Osteocyte (in vitro differentiated cells): ENCODE measurements around the gene LRG1. TPM values are rescaled to one million over a fixed set of nuclear protein-coding genes. Genes with fewer than 3 reads are reported as not detected.
"Not testable (repeated sequence)": the region's sequence is repeated elsewhere in the genome, so short reads cannot be mapped to it uniquely, and the experiment has no call there.

Experiments
- DNase-seq: peaks from one replicate; pipeline ENCODE4 v3.0.0; 2021; ENCODE audit warnings: mixed read lengths; ENCODE audit not compliant: unreplicated experiment; ENCODE audit errors: extremely low spot score
- H3K27ac Mint-ChIP-seq: one replicate; pipeline ENCODE4 v1.8.0; 2021; ENCODE audit warnings: mild to moderate bottlenecking, mixed read lengths; ENCODE audit not compliant: unreplicated experiment
- H3K27me3 Mint-ChIP-seq: one replicate; pipeline ENCODE4 v1.8.0; 2021; ENCODE audit warnings: mixed read lengths; ENCODE audit not compliant: unreplicated experiment
- H3K36me3 Mint-ChIP-seq: one replicate; pipeline ENCODE4 v1.8.0; 2021; ENCODE audit warnings: mixed read lengths; ENCODE audit not compliant: unreplicated experiment
- H3K4me1 Mint-ChIP-seq: one replicate; pipeline ENCODE4 v1.8.0; 2021; ENCODE audit warnings: mixed read lengths; ENCODE audit not compliant: unreplicated experiment
- H3K4me3 Mint-ChIP-seq: one replicate; pipeline ENCODE4 v1.8.0; 2021; ENCODE audit warnings: mild to moderate bottlenecking, moderate library complexity, mixed read lengths; ENCODE audit not compliant: unreplicated experiment
- H3K9me3 Mint-ChIP-seq: one replicate; pipeline ENCODE4 v1.8.0; 2021; ENCODE audit warnings: mixed read lengths; ENCODE audit not compliant: unreplicated experiment
- total RNA-seq: library from RNA; stranded (reverse); gene quantifications from 2 replicates; pipeline ENCODE4 v1.2.1, GENCODE V29; 2021
- TF ChIP-seq, protein P1 (sequence below): fragments of 200-600 bp; sonication (generic); IDR thresholded peaks from 2 replicates; pipeline ENCODE4 v1.5.0; 2021; ENCODE audit warnings: antibody characterized with exemption, mild to moderate bottlenecking, moderate library complexity

LRG1 gene
- total RNA-seq, 1 donor from 2014 or later: not detected

DNA sequence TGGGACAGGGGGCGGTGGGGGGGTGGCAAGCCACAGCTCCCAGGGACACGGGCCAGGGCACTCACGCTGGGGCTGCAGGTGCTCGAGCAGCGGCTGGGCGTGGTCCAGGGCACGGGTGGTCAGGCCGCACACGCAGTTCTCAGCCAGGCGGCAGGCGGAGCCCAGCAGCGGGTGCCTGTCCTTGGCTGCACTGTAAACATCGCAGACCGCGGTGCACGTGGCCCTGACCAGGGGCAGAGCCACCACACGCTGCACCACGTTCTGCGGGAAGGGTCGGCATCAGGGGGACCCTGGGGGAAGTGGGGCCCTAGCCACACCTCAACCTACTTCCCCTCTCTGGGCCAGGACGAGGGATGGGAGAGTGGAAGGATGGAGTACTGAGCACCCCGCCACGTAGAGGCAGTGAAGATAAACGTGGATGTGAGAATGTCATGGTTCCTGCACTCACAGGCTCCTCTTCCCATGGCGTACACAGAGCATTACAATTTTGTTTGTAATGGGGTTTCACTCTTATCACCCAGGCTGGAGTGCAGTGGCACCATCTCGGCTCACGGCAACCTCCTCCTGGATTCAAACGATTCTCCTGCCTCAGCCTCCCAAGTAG lies 8.2 kb downstream of the LRG1 start:
- Mint-ChIP-seq H3K4me3 (no peak overlapping the region), H3K36me3 (no peaks in the 10 kb centered on the region), H3K4me1 (no peaks in the 10 kb centered on the region), H3K27ac (no peak overlapping the region), H3K27me3 (peaks cover 17% of the 10 kb centered on the region), H3K9me3 (no peaks in the 10 kb centered on the region)
- no peak for DNase-seq
- TF ChIP-seq, protein P1, sequence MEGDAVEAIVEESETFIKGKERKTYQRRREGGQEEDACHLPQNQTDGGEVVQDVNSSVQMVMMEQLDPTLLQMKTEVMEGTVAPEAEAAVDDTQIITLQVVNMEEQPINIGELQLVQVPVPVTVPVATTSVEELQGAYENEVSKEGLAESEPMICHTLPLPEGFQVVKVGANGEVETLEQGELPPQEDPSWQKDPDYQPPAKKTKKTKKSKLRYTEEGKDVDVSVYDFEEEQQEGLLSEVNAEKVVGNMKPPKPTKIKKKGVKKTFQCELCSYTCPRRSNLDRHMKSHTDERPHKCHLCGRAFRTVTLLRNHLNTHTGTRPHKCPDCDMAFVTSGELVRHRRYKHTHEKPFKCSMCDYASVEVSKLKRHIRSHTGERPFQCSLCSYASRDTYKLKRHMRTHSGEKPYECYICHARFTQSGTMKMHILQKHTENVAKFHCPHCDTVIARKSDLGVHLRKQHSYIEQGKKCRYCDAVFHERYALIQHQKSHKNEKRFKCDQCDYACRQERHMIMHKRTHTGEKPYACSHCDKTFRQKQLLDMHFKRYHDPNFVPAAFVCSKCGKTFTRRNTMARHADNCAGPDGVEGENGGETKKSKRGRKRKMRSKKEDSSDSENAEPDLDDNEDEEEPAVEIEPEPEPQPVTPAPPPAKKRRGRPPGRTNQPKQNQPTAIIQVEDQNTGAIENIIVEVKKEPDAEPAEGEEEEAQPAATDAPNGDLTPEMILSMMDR: no peak

DNA sequence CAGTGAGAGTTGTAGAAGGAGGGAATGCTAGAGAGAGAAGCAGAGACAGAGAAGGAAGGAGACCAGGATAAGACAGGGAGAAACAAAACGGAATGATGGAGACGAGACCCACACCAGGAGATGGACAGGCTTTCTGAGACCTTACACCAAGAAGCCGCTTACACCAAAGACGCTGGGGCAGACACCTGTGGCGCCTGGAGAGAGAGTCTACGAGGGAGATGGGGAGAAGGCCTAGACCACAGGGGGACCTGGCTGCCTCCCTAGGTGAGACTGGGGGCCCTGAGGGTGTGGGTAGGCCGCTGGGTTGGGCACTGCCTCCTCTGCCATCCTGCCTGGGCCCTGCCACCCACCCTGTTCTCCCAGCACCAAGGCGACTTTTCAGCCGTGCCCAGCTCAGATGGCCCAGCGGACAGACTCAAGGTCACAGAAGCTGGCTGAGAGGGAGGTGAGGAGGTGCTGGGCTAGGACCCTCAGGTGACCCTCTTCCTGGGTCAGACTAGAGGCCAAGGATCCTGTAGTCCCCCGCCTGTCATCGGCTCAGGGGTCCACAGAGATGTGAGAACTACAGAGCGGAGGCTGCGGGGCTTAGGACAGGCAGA lies 9.8 kb downstream of the LRG1 start:
- Mint-ChIP-seq H3K4me1 (no peaks in the 10 kb centered on the region), H3K36me3 (no peaks in the 10 kb centered on the region), H3K27ac (no peak overlapping the region), H3K9me3 (no peaks in the 10 kb centered on the region), H3K4me3 (no peak overlapping the region), H3K27me3 (peaks cover 12% of the 10 kb centered on the region)
- DNase-seq: no peak
- TF ChIP-seq, protein P1: no peak

DNA sequence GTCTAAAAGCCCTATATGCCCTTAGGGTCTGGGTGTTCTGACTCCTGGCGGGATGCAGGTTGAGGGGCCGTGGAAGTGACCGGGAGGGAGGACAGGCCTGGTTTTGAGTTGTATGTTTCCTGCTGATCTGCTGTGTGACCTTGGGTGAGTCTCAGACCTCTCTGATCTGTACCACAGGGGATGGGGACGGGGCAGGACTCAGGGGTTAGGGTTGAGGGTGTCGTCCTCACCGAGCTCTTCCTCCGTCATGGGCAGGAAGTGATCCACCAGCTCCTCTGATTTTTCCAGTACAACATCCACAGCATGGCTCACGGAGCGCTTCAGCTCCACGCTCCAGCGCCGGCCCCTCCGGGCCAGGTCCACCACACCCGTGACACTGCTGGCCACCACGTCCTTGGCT lies 11.0 kb downstream of the LRG1 start:
- no peaks in the 10 kb centered on the region for H3K4me1 Mint-ChIP-seq
- DNase-seq: no peak
- no peak overlapping the region for H3K4me3 Mint-ChIP-seq
- H3K36me3 Mint-ChIP-seq: no peaks in the 10 kb centered on the region
- H3K27me3 Mint-ChIP-seq: peaks cover 7% of the 10 kb centered on the region
- TF ChIP-seq, protein P1: no peak
- H3K9me3 Mint-ChIP-seq: no peaks in the 10 kb centered on the region
- no peak overlapping the region for H3K27ac Mint-ChIP-seq

DNA sequence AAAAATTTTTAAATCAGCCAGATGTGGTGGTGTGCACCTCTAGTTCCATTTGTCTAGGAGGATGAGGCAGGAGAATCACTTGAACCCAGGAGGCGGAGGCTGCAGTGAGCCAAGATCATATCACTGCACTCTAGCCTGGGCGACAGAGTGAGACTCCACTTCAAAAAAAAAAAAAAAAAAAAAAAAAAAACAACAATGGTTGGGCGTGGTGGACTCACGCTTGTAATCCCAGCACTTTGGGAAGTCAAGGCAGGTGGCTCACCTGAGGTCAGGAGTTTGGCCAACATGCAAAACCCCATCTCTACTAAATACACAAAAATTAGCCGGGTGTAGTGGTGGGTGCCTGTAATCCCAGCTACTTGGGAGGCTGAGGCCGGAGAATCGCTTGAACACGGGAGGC lies 12.5 kb downstream of the LRG1 start:
- not testable (repeated sequence) for H3K4me3 Mint-ChIP-seq, H3K4me1 Mint-ChIP-seq, H3K36me3 Mint-ChIP-seq, H3K9me3 Mint-ChIP-seq, DNase-seq, H3K27me3 Mint-ChIP-seq, H3K27ac Mint-ChIP-seq

DNA sequence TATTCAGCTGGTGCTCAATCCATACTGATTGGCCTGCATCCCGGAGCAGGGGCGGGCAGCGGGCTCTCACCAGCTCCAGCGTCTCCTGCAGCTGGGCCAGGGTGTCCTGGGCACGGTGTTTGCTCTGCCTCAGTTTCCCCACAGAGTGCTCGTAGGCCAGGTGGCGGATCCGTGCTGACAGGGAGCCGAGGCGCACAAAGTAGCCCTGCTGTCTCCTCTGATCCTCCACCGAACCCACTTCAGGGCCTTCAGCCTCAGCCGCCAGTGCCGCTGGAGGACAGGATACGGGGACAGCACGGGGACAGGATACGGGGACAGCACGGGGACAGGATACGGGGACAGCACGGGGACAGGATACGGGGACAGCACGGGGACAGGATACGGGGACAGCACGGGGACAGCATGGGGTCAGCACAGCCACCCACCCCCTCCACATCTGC lies 14.3 kb downstream of the LRG1 start:
- H3K4me3 Mint-ChIP-seq: no peak overlapping the region
- no peaks in the 10 kb centered on the region for H3K27me3 Mint-ChIP-seq
- no peak for DNase-seq
- H3K36me3 Mint-ChIP-seq: no peaks in the 10 kb centered on the region
- peaks cover 5% of the 10 kb centered on the region for H3K4me1 Mint-ChIP-seq
- H3K27ac Mint-ChIP-seq: no peak overlapping the region
- H3K9me3 Mint-ChIP-seq: no peaks in the 10 kb centered on the region
- TF ChIP-seq, protein P1: no peak
